KMS-11 (cell line): ENCODE data around the gene PLEKHG3.

Experiments used
- H2AFZ ChIP-seq: fragments of 200-600 bp; sonication (generic); 2 replicates; pipeline ENCODE4 v1.6.1; 2016; ENCODE audit warnings: antibody characterized with exemption, mixed run types, low read depth
- H3K27ac ChIP-seq: fragments of 200-600 bp; sonication (generic); 2 replicates; pipeline ENCODE4 v1.6.1; 2016; ENCODE audit warnings: mild to moderate bottlenecking, mixed run types
- H3K27me3 ChIP-seq: fragments of 200-600 bp; sonication (generic); 2 replicates; pipeline ENCODE4 v1.6.1; 2017; ENCODE audit warnings: mild to moderate bottlenecking, low read depth, mixed run types, moderate library complexity; ENCODE audit not compliant: insufficient read depth
- H3K36me3 ChIP-seq: fragments of 200-600 bp; sonication (generic); 2 replicates; pipeline ENCODE4 v1.6.1; 2017; ENCODE audit warnings: mild to moderate bottlenecking, mixed run types; ENCODE audit not compliant: insufficient read depth
- H3K4me1 ChIP-seq: fragments of 200-600 bp; sonication (generic); 2 replicates; pipeline ENCODE4 v1.6.1; 2016; ENCODE audit warnings: mild to moderate bottlenecking, low read depth, mixed run types; ENCODE audit not compliant: poor library complexity, severe bottlenecking
- H3K4me2 ChIP-seq: fragments of 200-600 bp; sonication (generic); 2 replicates; pipeline ENCODE4 v1.7.0; 2016; ENCODE audit warnings: mild to moderate bottlenecking, mixed run types
- H3K4me3 ChIP-seq: fragments of 200-600 bp; sonication (generic); IDR thresholded peaks from 2 replicates; pipeline ENCODE4 v1.6.1; 2017; ENCODE audit warnings: low read depth, low read length, mixed read lengths; ENCODE audit not compliant: insufficient read depth
- H3K79me2 ChIP-seq: fragments of 200-600 bp; sonication (generic); 2 replicates; pipeline ENCODE4 v1.6.1; 2016; ENCODE audit warnings: low read depth, mixed run types; ENCODE audit not compliant: insufficient read depth
- H3K9ac ChIP-seq: fragments of 200-600 bp; sonication (generic); 2 replicates; pipeline ENCODE4 v1.6.1; 2016; ENCODE audit warnings: mild to moderate bottlenecking, mixed run types
- H4K20me1 ChIP-seq: fragments of 200-600 bp; sonication (generic); 2 replicates; pipeline ENCODE4 v1.6.1; 2016; ENCODE audit warnings: mild to moderate bottlenecking, mixed run types; ENCODE audit not compliant: insufficient read depth
- TF ChIP-seq, protein P1 (sequence below): fragments of 200-600 bp; sonication (generic); conservative IDR thresholded peaks from 2 replicates; pipeline ENCODE4 v1.6.1; 2017; ENCODE audit warnings: low read depth, mild to moderate bottlenecking, antibody characterized with exemption, low read length, moderate library complexity, mixed read lengths

Gene PLEKHG3

GRCh38 chr14:64737391-64738280 is 33.4 kb downstream of the PLEKHG3 start:
- Histone ChIP-seq H3K4me2 (no peak overlapping the region), H2AFZ (no peak overlapping the region), H3K27me3 (no peaks in the 10 kb centered on the region), H4K20me1 (no peaks in the 10 kb centered on the region), H3K4me3 (no peak overlapping the region), H3K9ac (no peak overlapping the region), H3K4me1 (no peaks in the 10 kb centered on the region), H3K79me2 (no peaks in the 10 kb centered on the region), H3K27ac (no peak overlapping the region), H3K36me3 (no peaks in the 10 kb centered on the region)
- TF ChIP-seq, protein P1, sequence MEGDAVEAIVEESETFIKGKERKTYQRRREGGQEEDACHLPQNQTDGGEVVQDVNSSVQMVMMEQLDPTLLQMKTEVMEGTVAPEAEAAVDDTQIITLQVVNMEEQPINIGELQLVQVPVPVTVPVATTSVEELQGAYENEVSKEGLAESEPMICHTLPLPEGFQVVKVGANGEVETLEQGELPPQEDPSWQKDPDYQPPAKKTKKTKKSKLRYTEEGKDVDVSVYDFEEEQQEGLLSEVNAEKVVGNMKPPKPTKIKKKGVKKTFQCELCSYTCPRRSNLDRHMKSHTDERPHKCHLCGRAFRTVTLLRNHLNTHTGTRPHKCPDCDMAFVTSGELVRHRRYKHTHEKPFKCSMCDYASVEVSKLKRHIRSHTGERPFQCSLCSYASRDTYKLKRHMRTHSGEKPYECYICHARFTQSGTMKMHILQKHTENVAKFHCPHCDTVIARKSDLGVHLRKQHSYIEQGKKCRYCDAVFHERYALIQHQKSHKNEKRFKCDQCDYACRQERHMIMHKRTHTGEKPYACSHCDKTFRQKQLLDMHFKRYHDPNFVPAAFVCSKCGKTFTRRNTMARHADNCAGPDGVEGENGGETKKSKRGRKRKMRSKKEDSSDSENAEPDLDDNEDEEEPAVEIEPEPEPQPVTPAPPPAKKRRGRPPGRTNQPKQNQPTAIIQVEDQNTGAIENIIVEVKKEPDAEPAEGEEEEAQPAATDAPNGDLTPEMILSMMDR, result no peak

DNA sequence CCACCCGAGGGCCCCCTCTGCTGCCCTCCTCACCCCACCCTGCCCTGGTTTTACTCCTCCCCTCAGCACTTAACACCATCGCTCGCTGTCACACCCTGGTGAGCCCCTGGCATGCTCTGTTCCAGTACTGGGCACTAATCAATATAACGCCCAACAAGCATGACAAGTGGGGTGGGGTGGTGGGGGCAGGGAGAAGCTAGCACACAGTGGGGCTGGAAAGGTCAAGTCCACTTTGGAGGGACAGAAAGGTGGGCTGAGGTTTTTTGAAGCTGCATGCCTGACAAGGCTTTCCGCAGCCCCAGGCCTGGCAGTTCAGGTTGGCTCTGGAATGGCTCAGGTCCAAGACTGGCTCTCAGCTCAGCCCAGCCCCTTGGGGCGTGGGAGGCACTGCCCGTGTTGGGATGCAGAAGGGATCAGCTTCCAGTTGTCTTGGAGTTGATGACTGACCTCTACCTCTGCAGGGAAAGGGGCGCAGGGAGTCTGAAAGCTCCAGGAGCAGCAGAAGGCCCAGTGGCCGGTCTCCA is 34.1 kb downstream of the PLEKHG3 start:
- Histone ChIP-seq H4K20me1 (no peaks in the 10 kb centered on the region), H3K4me1 (no peaks in the 10 kb centered on the region), H3K9ac (no peak overlapping the region), H3K27ac (no peak overlapping the region), H2AFZ (no peak overlapping the region), H3K79me2 (no peaks in the 10 kb centered on the region), H3K4me2 (no peak overlapping the region), H3K27me3 (no peaks in the 10 kb centered on the region), H3K4me3 (no peak overlapping the region), H3K36me3 (no peaks in the 10 kb centered on the region)
- TF ChIP-seq, protein P1, result no peak

DNA sequence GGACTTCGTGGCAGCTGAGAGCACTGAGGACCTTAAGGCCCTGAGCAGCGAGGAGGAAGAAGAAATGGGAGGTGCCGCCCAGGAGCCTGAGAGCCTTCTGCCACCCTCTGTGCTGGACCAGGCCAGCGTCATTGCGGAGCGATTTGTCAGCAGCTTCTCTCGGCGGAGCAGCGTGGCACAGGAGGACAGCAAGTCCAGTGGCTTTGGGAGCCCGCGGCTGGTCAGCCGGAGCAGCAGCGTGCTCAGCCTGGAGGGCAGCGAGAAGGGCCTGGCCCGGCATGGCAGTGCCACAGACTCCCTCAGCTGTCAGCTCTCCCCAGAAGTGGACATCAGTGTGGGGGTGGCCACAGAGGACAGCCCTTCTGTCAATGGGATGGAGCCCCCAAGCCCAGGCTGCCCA is 37.0 kb downstream of the PLEKHG3 start:
- Histone ChIP-seq H3K4me2 (no peak overlapping the region), H4K20me1 (no peaks in the 10 kb centered on the region), H2AFZ (no peak overlapping the region), H3K27ac (no peak overlapping the region), H3K4me3 (no peak overlapping the region), H3K27me3 (no peaks in the 10 kb centered on the region), H3K36me3 (no peaks in the 10 kb centered on the region), H3K79me2 (no peaks in the 10 kb centered on the region), H3K4me1 (no peaks in the 10 kb centered on the region), H3K9ac (no peak overlapping the region)
- TF ChIP-seq, protein P1, result no peak

GRCh38 chr14:64741961-64742360 is 37.7 kb downstream of the PLEKHG3 start:
- no peak overlapping the region for H3K4me2 ChIP-seq
- H3K27ac ChIP-seq, result no peak overlapping the region
- H3K79me2 ChIP-seq, result no peaks in the 10 kb centered on the region
- H3K9ac ChIP-seq, result no peak overlapping the region
- no peak overlapping the region for H3K4me3 ChIP-seq
- no peaks in the 10 kb centered on the region for H3K4me1 ChIP-seq
- H2AFZ ChIP-seq, result no peak overlapping the region
- H4K20me1 ChIP-seq, result no peaks in the 10 kb centered on the region
- H3K27me3 ChIP-seq, result no peaks in the 10 kb centered on the region
- TF ChIP-seq, protein P1, result no peak
- H3K36me3 ChIP-seq, result no peaks in the 10 kb centered on the region
